Large intestine (tissue), 3 donors: ENCODE measurements around the gene TMC2. TPM values are rescaled to one million over a fixed set of nuclear protein-coding genes. Genes with fewer than 3 reads are reported as not detected.
A peak's percentile ranks its signal among the peaks of the same experiment; 100 is the strongest.

Experiments
- DNase-seq, 2 donors: peaks; one replicate each; pipeline versions ENCODE4 v3.0.0 to v3.0.0-alpha.2; 2013
- H3K27ac ChIP-seq: one replicate; pipeline ENCODE4 v1.5.1; 2013; ENCODE audit warnings: low read length
- H3K27me3 ChIP-seq: 2 replicates; pipeline ENCODE4 v1.6.1; 2013; ENCODE audit warnings: low read length; ENCODE audit not compliant: control insufficient read depth, insufficient read depth
- H3K36me3 ChIP-seq: 2 replicates; pipeline ENCODE4 v1.6.1; 2013; ENCODE audit warnings: low read length; ENCODE audit not compliant: control insufficient read depth, insufficient read depth
- H3K4me1 ChIP-seq: one replicate; pipeline ENCODE4 v1.6.1; 2013; ENCODE audit warnings: low read length; ENCODE audit not compliant: control insufficient read depth, insufficient read depth
- H3K4me3 ChIP-seq: one replicate; pipeline ENCODE4 v1.5.1; 2013; ENCODE audit warnings: low read length
- H3K9me3 ChIP-seq: one replicate; pipeline ENCODE4 v1.6.1; 2013; ENCODE audit warnings: mild to moderate bottlenecking, low read depth, low read length, moderate library complexity; ENCODE audit not compliant: control insufficient read depth
- WGBS: methylation state at CpG from one replicate; pipeline ENCODE4 v1.1.5; 2013; ENCODE audit warnings: low lambda C conversion rate; ENCODE audit not compliant: insufficient coverage; 5-methylcytosine and 5-hydroxymethylcytosine counted together
- polyA plus RNA-seq: library from polyadenylated mRNA; unstranded; fragments of 120-200 nt; gene quantifications from one replicate; pipeline ENCODE4 v1.2.1, GENCODE V29; 2013

The TMC2 gene
- polyA plus RNA-seq, 1 donor = 0.45 TPM

- H3K27me3 ChIP-seq = no peaks in the 10 kb centered on the region
- H3K27ac ChIP-seq = no peak overlapping the region
- H3K36me3 ChIP-seq = peaks cover 51% of the 10 kb centered on the region
- H3K4me3 ChIP-seq = peak overlapping the region; percentile 88
- H3K4me1 ChIP-seq = peaks cover 13% of the 10 kb centered on the region
- WGBS = no CpG with 5 or more reads among the region's 24 CpGs
- DNase-seq = no peak
- no peaks in the 10 kb centered on the region for H3K9me3 ChIP-seq
These were observed 117.4 kb downstream of the TMC2 start for GRCh38 chr20:2653556-2654383.

- Histone ChIP-seq H3K27me3 (no peaks in the 10 kb centered on the region), H3K36me3 (peaks cover 57% of the 10 kb centered on the region), H3K9me3 (no peaks in the 10 kb centered on the region), H3K27ac (no peak overlapping the region), H3K4me3 (peak overlapping the region; percentile 88), H3K4me1 (peaks cover 13% of the 10 kb centered on the region)
- DNase-seq = no peak
- WGBS = 100% methylated on average over 1 of the region's 9 CpGs
These were observed 118.0 kb downstream of the TMC2 start for GRCh38 chr20:2654384-2654822.

DNA sequence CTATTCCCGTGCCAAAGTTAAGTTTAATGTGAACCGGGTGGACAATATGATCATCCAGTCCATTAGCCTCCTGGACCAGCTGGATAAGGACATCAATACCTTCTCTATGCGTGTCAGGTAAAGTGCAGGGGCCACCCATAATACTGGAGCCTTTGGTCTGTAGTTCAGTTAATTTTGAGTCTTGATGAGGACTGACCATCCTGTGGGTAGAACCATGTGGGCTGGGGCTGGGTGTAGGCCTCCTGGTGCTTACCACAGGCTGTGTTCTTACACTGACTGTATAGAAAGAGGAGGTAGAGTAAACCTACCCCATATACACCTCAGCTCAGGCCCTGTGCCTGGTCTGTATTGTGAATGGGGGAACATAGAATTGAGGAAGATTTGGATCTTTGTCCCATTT, 118.5 kb downstream of the TMC2 start:
- Histone ChIP-seq H3K27ac (no peak overlapping the region), H3K4me3 (no peak overlapping the region), H3K4me1 (peaks cover 13% of the 10 kb centered on the region), H3K9me3 (no peaks in the 10 kb centered on the region), H3K36me3 (peaks cover 61% of the 10 kb centered on the region), H3K27me3 (no peaks in the 10 kb centered on the region)
- no peak for DNase-seq
- 92% methylated on average over 2 of the region's 3 CpGs for WGBS

DNA sequence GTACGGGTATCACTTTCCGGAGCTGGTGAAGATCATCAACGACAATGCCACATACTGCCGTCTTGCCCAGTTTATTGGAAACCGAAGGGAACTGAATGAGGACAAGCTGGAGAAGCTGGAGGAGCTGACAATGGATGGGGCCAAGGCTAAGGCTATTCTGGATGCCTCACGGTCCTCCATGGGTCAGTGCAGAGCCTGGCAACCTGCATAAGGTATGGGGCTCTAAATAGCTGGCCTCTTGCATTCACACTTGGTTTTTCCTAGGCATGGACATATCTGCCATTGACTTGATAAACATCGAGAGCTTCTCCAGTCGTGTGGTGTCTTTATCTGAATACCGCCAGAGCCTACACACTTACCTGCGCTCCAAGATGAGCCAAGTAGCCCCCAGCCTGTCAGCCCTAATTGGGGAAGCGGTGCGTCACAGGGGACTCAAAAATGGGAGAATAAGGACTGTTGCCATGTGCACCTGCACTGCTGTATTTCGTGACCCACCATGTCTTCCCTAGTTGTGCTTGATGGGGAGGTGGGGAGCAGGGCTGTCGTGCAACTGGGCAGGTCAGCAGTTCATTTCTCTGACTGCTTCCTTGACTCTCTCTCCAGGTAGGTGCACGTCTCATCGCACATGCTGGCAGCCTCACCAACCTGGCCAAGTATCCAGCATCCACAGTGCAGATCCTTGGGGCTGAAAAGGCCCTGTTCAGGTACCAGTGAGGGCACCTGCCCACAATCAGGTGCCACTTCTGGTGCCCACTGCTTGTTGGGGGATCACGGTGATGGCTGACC, 119.2 kb downstream of the TMC2 start:
- Histone ChIP-seq H3K36me3 (peaks cover 68% of the 10 kb centered on the region), H3K27me3 (no peaks in the 10 kb centered on the region), H3K4me3 (no peak overlapping the region), H3K27ac (no peak overlapping the region), H3K4me1 (peaks cover 13% of the 10 kb centered on the region), H3K9me3 (no peaks in the 10 kb centered on the region)
- DNase-seq = no peak
- WGBS = no CpG with 5 or more reads among the region's 17 CpGs

- Histone ChIP-seq H3K36me3 (peaks cover 77% of the 10 kb centered on the region), H3K9me3 (no peaks in the 10 kb centered on the region), H3K27me3 (no peaks in the 10 kb centered on the region), H3K4me3 (no peak overlapping the region), H3K27ac (no peak overlapping the region), H3K4me1 (peaks cover 9% of the 10 kb centered on the region)
- 96% methylated on average over 5 of the region's 12 CpGs for WGBS
- DNase-seq = no peak
These were observed 120.2 kb downstream of the TMC2 start for GRCh38 chr20:2656471-2657117.

DNA sequence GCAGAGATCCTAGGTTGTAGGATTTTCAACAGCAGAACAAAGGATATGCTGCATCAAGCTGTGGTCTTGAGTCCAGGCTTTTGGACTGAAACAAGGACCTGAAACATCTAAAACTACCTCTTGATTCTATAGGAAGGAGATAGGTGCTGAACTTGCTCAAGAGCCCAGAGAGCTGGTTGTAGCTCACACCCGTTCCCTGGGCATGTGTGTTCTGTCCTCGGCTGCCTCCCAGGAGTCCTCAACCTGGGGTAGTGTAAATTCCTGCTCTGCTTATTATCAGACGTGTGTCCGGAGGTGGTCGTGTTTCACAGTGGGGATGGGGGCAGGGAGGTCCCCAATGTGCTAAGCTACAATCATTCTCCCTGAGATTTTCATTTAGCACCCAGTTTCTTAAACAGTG, 120.9 kb downstream of the TMC2 start:
- Histone ChIP-seq H3K36me3 (peaks cover 83% of the 10 kb centered on the region), H3K4me1 (peaks cover 9% of the 10 kb centered on the region), H3K4me3 (no peak overlapping the region), H3K9me3 (no peaks in the 10 kb centered on the region), H3K27me3 (no peaks in the 10 kb centered on the region), H3K27ac (no peak overlapping the region)
- WGBS = 50% methylated on average over 2 of the region's 5 CpGs
- no peak for DNase-seq

DNA sequence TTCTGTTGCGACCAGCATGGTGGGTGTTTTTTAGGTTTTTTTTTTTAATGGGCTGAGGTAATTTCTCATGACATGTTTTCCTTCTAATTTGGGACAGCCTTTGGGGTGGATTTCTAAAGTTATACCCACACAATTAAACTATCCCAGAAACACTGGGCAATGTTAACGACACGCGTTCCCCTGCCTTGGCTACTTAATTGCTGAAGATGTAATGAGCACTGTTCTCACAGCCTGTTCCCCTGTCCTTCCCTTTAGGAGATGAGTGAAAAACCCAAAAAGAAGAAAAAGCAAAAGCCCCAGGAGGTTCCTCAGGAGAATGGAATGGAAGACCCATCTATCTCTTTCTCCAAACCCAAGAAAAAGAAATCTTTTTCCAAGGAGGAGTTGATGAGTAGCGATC, 121.3 kb downstream of the TMC2 start:
- Histone ChIP-seq H3K4me3 (no peak overlapping the region), H3K27me3 (no peaks in the 10 kb centered on the region), H3K9me3 (no peaks in the 10 kb centered on the region), H3K27ac (no peak overlapping the region), H3K36me3 (peaks cover 83% of the 10 kb centered on the region), H3K4me1 (peaks cover 9% of the 10 kb centered on the region)
- no peak for DNase-seq
- 100% methylated on average over 1 of the region's 5 CpGs for WGBS

DNA sequence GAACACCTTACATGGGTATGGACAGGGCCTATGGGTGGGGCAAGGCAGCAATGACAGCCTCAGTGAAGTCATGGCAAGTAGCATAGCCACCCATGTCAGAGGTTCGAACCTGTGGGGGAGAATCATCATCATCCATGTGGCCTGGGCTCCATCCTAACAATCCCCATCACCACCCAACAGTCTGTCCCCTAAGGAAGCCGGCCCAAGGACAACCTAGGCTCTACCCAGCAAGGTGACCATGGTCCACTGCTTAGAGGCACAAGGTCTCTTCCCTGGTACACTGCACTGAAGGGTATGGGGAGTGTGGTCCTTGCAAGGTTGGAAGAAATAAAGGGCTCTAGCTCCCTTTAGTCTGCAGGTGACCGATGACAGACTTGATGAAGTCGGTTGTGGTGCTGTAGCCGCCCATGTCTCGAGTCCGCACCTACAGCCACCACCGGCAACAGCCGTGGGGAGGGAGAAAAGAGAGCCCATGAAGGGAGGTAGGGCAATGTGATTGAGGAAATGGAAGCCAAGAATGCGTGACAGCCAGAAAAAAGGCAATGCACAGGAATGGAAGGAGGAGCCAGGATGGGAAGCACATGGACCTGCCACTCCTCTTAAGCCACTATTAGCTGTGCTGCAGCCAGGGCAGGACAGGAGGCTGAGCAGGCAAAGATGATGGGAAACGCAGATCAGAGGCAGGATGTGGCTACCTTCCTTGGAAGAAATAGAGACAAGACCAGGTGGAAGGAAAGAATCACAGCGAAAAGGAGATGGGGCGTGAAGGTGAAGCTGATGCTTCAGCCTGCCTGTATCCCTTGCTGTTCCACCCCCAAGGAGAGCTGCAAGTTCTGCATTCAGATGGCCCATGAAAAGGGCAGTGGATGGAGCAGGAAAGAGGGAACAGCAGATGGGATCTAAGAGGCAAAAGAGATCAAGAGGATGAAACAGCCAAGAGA, 122.3 kb downstream of the TMC2 start:
- DNase-seq = no peak
- WGBS = 87% methylated on average over 3 of the region's 13 CpGs
- H3K9me3 ChIP-seq = no peaks in the 10 kb centered on the region
- no peak overlapping the region for H3K27ac ChIP-seq
- peaks cover 8% of the 10 kb centered on the region for H3K4me1 ChIP-seq
- peaks cover 83% of the 10 kb centered on the region for H3K36me3 ChIP-seq
- no peaks in the 10 kb centered on the region for H3K27me3 ChIP-seq
- H3K4me3 ChIP-seq = no peak overlapping the region

GRCh38 chr20:2659547-2659946, 123.2 kb downstream of the TMC2 start:
- no CpG with 5 or more reads among the region's 10 CpGs for WGBS
- H3K4me3 ChIP-seq = no peak overlapping the region
- no peaks in the 10 kb centered on the region for H3K4me1 ChIP-seq
- no peak overlapping the region for H3K27ac ChIP-seq
- H3K36me3 ChIP-seq = peaks cover 75% of the 10 kb centered on the region
- no peak for DNase-seq
- H3K27me3 ChIP-seq = no peaks in the 10 kb centered on the region
- no peaks in the 10 kb centered on the region for H3K9me3 ChIP-seq
